DMS 273 treated with DMSO at 0.1 percent for 48 hours (cell line): ENCODE measurements around the gene ZNF770.

Experiments
- DNase-seq: peaks from one replicate; lab custom pipeline; 2025; lab: John Stamatoyannopoulos, UW

The ZNF770 gene, protein sequence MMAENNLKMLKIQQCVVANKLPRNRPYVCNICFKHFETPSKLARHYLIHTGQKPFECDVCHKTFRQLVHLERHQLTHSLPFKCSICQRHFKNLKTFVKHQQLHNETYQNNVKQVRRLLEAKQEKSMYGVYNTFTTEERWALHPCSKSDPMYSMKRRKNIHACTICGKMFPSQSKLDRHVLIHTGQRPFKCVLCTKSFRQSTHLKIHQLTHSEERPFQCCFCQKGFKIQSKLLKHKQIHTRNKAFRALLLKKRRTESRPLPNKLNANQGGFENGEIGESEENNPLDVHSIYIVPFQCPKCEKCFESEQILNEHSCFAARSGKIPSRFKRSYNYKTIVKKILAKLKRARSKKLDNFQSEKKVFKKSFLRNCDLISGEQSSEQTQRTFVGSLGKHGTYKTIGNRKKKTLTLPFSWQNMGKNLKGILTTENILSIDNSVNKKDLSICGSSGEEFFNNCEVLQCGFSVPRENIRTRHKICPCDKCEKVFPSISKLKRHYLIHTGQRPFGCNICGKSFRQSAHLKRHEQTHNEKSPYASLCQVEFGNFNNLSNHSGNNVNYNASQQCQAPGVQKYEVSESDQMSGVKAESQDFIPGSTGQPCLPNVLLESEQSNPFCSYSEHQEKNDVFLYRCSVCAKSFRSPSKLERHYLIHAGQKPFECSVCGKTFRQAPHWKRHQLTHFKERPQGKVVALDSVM

DNA sequence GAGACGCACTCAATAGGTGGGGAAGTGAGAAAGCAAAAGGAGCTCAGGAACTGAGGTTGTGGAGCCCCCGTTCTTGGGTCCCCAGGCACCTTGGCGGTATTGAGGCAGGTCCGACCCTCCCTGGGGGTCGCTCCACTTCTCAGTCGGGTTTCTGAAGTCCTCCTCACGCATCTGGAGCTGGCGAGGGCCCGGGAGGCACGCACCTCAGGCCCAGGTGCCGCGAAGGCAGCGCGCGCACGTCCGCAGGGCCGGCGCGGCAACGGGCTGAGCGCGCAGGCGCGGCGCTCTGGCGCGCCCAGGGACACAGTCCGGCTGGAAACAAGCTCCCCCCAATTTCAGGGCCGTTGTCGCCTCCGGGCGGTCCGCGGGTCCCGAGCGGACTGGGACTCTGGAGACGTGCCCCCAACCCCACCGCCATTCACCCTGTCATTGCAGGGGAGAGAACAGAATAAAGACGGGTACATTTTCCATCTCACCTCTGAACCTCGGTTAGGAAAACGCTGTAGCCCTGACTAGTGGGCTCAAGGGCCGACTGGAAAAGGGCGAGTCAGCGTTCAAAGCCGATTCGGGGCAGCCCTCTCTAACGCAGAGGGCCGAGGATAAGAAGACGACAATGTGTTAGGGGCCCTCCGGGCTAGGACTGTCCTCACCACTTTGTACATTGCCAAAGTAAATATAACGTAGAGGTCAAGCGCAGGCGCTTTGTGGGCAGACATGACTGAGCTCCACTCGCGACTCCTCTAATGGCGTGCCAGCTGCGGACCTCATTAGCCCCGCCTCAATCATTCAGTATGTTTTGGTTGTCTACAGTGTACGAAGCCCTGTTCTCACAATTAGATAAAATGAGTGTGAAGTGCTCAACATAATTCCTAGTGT lies at the start of gene ZNF770:
TSS of gene ZNF770 (minus strand) at position 261 of the 876 bp plus-strand sequence. CDS start 4,853 bp downstream, outside the sequence.
- peak; percentile 8 for DNase-seq

DNA sequence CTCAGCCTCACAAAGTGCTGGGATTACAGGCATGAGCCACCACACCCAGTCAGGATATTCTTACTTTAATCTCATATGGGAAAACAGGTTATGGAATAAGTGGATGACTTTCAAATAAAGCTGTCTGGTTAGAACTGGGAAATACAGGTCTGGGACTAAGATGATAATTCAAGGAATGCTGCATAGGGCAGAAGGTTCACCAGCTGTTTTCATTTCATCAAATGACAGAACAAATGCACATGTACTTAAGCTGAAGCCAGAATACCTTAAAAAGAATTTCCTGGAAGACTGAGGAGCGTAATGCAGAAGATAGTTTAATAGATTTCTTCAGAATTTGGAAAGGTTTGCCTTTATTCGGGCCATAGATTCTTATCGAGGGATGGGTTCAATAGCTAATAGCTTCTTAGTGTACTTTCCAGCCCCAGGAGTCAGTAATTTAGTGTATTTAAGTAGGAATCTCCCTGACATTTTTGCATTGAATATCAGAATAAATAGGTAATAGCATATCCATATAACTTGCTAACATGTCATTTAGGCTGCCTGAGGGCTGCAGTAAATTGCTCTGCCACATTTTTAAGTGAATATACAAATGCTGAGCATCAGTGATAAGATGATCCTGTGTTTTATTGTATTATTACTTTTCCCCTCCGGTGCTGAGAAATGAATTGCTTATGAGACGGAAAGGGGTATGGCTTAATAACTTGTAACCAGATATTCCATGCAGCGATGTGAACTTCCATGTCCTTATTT lies 40.3 kb upstream of the ZNF770 start:
- no peak for DNase-seq

DNA sequence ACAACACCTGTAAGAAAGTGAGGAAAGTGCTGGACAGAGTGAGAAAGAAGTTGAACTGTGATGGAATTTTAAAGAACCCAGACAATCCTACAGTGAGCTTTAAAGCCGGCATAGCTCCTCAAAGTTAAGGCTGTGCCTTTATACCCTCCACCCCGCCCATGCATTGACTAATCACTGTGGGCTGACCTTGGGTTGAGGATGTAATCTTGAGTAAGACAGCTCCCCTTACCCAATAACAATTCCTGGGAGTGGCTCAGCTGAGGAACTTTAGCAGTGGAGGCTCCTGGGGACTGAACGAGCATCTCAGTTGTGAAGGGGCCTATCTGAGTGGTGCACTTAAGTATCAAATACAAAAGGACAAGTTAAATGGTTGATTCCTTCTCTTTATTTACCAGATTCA lies 35.7 kb upstream of the ZNF770 start:
- no peak for DNase-seq

DNA sequence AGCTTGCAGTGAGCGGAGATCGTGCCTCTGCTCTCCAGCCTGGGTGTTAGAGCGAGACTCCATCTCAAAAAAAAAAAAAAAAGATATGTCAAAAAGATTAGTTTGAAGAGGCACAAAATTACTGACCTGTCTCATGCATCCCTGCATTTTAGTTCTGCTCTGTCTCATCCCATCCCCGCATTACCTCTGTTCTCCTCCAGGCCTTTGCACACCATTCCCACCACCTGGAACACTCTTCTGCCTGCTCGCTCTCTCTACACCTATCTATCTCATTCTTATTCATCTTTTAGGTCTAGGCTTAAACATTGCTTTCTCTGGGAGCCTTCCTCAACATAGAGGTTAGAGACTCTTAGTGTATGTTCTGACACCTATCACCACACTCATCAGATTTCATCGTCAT lies 32.9 kb upstream of the ZNF770 start:
- DNase-seq = no peak

DNA sequence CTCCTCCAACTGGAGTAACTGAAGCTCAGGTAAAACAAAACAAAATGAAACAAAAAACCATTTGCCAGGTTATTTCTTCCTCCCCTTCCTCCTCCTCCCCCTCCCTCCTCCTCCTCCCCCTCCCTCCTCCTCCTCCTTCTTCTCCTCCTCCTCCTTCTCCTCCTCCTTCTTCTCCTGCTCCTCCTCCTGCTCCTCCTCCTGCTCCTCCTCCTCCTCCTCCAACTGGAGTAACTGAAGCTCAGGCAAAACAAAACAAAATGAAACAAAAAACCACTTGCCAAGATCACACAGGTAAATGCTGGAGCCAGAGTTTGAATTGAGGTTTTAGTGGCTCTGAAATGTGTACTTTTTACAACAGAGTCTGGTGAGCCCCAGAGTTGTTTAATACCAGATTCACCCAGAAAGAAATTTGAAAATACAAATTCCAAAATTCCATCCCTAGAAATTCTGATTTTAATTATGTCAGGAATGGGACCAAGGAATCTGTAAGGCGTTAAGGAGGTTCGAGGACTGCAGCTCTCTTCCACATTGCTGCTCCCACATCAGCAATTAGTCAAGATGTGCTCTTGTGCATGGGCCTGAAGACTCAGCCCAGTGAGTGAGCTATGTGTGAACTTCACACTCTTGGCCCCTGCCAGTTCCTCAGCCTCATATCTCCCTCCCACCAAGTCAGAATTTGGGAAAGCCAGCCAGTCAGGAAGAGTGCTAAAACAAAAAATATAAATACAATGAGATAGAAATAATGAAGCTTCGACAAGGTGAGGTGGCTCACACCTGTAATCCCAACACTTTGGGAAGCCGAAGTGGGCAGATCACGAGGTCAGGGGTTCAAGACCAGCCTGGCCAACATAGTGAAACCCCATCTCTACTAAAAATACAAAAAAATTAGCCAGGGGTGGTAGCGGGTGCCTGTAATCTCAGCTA lies 31.6 kb upstream of the ZNF770 start:
- DNase-seq = no peak

DNA sequence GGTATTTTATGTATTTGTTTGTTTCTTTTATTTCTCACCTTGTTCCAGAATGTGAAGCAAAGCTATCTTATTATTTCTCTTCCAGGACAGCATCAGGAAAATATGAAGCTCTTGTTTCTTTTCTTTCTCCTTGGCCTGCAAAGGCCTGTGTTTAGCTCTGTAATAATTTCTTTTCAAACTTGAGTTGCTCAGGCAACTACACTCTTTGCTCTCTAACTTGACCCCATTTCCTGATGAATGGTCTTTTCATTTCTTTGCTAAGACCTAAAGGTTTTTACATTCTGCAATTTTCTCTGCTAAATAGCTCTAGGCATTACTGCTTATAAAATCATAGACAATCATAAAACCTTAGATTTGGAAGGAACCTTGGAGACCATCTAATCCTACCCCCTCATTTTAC lies 26.2 kb upstream of the ZNF770 start:
- no peak for DNase-seq

DNA sequence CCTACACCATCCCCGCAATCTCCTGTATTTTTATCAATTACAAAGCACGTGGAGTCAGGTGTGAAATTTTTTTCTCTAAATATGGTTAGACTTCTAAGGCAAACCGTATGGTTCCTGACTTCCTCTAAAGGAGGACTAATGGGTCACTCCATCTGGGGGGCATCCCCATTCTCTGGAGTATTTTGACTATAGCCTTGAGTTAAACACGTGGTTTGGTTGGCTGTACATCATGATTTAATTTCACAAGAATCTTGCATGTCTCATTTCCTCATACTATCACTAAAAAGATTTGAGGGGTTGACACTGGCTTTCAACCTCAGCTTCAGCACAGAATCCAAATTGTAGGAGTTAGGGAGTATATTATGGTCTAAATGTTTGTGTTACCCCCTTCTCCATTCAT lies 25.3 kb upstream of the ZNF770 start:
- no peak for DNase-seq

DNA sequence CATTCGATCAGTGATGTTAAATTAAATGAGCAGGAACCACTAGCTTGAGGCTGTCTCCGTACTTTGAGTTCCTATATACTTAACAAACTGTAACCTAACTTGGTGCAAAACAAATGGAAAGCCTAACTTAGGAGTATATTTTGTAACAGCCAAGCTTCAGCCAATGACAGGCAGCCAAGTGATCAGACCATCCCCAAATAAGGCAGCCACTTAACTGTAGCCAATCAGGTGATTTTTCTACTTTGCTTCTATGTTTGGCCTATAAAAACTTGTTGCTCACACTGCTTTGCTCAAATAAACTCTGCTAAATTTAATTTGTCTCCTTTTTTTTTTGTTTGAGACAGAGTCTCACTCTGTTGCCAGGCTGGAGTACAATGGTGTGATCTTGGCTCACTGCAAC lies 19.3 kb upstream of the ZNF770 start:
- DNase-seq = no peak

DNA sequence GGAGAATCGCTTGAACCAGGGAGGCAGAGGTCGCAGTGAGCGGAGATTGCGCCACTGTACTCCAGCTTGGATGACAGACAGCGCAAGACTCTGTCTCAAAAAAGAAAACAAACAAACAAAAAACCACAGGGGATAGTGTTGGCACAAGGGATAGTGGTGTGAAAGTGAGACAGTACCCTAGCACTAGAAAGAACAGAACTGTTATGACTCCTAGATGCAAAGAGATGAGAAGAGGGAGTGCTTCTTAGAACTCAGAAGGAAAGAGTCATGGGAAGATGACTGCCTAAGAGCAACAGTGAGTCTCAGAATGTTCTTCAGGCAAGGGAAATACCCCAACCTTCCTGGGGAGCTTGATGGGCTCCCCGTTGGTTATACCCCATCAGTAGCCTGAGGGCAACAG lies 17.8 kb upstream of the ZNF770 start:
- DNase-seq = no peak

DNA sequence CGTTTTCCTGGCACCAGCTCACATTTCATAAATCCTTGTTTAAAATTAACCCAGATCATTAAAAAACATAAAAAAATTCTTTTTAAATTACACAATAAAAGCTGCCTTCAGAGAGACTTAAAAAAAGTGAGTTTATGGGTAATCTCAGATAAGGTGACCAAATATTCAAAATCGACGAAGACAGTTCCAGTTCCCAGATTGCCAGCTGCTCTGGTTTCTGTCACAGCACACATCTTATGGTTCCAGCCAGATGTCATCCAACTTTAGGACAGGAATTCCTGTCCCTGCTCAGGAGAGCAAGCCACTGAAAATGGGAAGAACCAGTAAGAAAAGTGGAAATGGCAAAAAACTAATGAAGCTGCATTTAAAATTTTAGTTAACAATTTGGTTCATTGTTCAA lies 15.8 kb upstream of the ZNF770 start:
- no peak for DNase-seq

DNA sequence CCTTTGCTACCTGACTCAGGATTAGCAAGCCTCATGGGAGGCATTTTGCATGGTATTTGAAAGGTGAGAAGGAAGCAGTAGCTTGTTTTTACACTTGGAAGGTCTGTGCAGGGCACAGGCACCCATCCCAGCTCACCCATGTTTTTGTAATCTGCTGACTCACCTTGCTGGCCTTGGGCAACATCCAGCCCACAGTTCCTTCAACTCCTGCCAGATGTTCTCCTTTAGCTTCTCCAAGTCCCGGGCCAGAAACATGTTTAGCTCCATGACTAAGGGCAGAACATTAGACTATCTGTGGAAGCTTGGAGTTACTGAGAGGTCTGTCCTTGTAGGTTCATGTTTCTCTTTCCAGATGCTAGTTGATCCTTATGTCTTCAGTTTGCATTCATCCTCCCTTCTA lies 12.4 kb upstream of the ZNF770 start:
- DNase-seq = peak; percentile 8

DNA sequence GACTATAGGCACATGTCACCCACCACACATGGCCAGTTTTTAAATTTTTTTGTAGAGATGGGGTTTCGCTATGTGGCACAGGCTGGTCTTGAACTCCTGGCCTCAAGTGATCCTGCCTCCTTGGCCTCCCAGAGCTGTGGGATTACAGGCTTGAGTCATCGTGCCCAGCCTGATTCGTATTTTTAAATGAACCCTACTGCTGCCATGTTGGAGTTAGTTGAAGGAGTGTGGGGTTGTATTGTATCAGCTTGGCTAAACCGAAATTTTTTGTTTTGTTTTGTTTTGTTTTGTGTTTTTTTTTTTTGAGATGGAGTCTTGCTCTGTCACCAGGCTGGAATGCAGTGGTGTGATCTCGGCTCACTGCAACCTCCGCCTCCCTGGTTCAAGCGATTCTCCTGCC lies 11.8 kb upstream of the ZNF770 start:
- no peak for DNase-seq

DNA sequence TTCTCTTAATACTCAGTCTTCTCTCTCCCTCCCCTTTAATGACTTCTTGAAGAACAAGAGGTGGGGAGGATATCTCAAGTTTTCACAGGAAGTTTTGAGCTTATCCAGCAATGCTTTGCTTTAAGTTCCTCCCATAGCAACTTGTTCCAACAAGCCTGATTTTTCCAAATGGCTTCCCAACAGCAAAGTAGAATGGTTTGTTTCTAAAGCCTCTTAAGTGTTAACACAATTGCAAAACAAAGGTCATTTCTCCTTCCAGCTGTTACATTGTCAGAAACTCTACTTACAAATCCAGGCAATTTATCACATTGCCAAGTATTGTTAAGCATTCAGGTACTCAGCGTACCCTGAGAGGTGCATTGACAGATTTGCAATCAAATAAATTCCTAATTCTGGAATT lies 6.8 kb upstream of the ZNF770 start:
- no peak for DNase-seq

DNA sequence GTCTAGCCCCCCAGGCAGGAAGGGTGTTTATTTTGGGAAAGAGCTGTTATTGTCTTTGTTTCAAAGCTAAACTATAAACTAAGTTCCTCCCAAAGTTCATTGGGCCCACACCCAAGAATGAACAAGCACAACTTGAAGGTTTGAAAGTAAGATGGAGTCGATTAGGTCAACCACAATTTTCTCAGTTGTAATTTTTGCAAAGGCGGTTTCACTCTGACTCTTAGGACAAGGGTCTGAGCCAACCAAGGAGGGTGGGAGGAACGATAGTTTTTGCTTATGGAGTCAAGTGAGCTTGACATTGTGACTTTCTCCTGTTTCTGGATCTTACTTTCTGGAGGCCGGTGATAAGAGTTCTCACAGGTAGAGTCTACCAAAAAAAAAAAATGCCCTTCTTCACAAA lies 5.8 kb upstream of the ZNF770 start:
- no peak for DNase-seq

DNA sequence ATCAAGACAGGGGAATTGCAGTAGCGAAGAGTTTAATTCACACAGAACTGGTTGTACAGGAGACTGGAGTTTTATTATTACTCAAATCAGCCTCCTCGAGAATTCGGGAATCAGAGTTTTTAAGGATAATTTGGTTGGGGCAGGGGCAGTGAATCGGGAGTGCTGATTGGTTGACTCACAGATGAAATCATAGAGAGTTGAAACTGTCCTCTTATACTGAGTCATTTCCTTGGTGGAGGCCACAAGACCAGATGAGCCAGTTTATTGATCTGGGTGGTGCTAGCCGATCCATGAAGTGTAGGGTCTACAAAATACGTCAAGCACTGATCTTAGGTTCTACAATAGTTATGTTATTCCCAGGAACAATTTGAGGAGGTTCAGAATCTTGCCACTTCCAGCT lies 5.3 kb upstream of the ZNF770 start:
- no peak for DNase-seq

DNA sequence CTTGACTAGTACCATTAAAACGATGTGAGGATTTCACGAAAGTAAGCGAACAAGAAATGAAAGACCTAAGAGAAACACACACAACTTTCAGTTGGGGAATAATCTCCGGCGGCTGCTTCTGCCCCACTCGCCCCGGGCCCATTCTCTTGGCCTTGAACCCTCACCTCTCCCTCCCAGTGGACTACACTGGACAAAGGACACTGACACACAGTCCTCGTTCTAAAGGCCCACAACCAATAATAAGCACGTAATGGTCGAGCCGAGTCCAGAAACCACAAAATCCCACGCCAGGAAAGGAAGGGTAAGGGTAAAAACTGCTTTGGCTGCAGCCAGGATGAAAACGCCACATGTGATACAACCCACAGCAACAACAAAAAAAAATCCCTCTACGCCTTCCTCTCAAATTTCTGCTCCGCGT lies 469 bp downstream of the ZNF770 start:
- DNase-seq = no peak

DNA sequence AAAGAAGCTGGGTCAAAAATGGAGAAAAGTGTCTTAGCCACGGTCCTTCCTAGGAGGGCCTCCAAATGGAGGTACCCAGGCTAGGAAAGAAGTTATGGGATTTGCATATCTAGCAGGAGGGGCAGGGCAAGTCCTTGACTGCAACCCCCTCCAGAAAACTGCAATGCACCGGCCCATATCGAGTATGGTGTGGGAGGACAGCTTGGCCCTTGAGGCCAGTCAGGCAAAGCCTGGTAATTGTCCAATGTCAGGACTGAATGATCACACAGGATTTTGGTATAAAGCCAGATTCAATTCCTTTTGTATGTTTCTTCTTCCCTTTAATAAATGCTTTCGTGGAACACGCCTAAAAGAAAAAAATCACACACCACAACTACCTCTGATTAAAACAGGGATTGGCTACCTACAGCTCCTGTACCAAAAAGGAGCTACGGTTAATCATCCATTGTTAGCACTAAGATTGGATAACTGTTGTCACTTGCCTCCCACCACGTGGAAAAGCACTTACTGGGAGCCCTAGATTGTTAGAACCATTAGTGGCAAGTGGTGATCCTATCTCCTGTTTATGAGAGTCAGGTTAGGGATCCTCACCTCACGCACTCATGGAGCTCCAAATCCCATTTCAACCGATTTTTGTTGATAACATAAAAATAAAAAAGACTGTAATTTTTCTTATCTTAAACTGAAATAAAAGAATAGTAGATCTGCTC lies 1.2 kb downstream of the ZNF770 start:
- DNase-seq = no peak

DNA sequence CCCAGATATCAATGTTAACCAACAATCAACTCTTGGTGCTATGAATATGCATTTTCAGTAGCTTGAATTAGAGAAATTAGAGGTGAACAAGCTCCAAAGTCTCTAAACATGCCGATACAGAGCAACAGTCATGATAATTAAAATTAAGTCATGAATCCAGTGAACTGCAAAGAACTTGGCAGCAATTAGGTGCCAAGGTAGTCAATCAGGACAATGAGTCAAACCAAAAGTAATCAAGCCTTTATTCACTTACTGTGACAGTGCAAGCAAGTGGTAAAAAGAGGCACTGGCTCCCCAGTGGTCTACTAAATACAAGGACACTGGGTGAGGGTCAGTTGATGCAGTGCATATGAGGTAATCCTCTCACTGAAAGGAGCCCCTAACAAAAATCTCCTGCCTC lies 1.8 kb downstream of the ZNF770 start:
- DNase-seq = no peak

DNA sequence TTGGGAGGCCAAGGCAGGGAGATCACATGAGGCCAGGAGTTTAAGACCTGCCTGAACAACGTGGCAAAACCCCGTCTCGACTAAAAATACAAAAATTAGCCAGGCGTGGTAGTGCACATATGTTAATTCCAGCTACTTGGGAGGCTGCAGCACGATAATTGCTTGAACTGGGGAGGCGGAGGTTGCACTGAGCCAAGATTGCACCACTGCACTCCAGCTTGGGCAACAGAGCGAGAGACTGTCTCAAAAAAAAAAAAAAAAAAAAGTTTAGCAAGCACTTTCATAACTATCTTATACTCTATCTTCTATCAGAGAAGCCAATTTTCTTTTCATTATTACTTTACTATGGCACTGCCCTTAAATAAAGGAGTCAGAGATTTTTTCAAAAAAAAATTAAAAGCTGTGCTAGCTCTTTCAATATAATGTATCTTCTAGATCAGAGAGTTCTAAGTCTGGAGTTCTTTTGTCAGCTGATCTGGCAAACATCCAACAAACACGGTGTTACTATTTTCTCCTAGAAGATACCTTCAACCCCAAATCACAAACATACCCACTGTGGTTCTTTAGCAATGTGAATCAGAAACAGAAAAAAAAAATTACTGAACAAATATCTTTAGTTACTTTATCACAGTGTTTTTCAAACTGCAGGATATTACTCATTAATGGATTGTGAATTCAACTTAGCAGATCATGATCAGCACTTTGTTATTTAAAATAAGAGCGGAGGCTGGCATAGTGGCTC lies 3.0 kb downstream of the ZNF770 start:
- no peak for DNase-seq
